Glutamatergic neuron (in vitro differentiated cells): ENCODE results near the gene ERI2. TPM values are rescaled to one million over a fixed set of nuclear protein-coding genes. Genes with fewer than 3 reads are reported as not detected.
"Not testable (repeated sequence)": the region's sequence is repeated elsewhere in the genome, so short reads cannot be mapped to it uniquely, and the experiment has no call there.

Experiments used
- DNase-seq: peaks from one replicate; pipeline ENCODE4 v3.0.0; 2022
- H3K27ac Mint-ChIP-seq: one replicate; pipeline ENCODE4 v1.8.0; 2020; ENCODE audit warnings: mild to moderate bottlenecking, mixed read lengths, inconsistent platforms; ENCODE audit not compliant: unreplicated experiment
- H3K27me3 Mint-ChIP-seq: one replicate; pipeline ENCODE4 v1.8.0; 2020; ENCODE audit warnings: mild to moderate bottlenecking, moderate library complexity, mixed read lengths, inconsistent platforms; ENCODE audit not compliant: unreplicated experiment
- H3K36me3 Mint-ChIP-seq: one replicate; pipeline ENCODE4 v1.8.0; 2020; ENCODE audit warnings: mild to moderate bottlenecking, mixed read lengths, inconsistent platforms; ENCODE audit not compliant: unreplicated experiment
- H3K4me1 Mint-ChIP-seq: one replicate; pipeline ENCODE4 v1.8.0; 2020; ENCODE audit warnings: mild to moderate bottlenecking, low read depth, mixed read lengths, inconsistent platforms; ENCODE audit not compliant: unreplicated experiment
- H3K4me3 Mint-ChIP-seq: one replicate; pipeline ENCODE4 v1.8.0; 2020; ENCODE audit warnings: mild to moderate bottlenecking, mixed read lengths, inconsistent platforms; ENCODE audit not compliant: unreplicated experiment
- H3K9me3 Mint-ChIP-seq: one replicate; pipeline ENCODE4 v1.8.0; 2020; ENCODE audit warnings: mild to moderate bottlenecking, moderate library complexity, mixed read lengths, inconsistent platforms; ENCODE audit not compliant: unreplicated experiment
- total RNA-seq: library from RNA; stranded (reverse); fragmentation: NEBNext Ultra II Directional; extraction: Animal tissue kit (Norgen Biotek cat#: 25700); gene quantifications from one replicate; pipeline ENCODE4 v1.2.1, GENCODE V29; 2021; ENCODE audit not compliant: unreplicated experiment
- TF ChIP-seq, protein P1 (sequence below): fragments of 200-600 bp; sonication (generic); IDR thresholded peaks from one replicate; pipeline ENCODE4 v1.5.0; 2021; ENCODE audit not compliant: partially characterized antibody, unreplicated experiment

The ERI2 gene
- total RNA-seq, 1 donor from 2014 or later, result 14.2 TPM

DNA sequence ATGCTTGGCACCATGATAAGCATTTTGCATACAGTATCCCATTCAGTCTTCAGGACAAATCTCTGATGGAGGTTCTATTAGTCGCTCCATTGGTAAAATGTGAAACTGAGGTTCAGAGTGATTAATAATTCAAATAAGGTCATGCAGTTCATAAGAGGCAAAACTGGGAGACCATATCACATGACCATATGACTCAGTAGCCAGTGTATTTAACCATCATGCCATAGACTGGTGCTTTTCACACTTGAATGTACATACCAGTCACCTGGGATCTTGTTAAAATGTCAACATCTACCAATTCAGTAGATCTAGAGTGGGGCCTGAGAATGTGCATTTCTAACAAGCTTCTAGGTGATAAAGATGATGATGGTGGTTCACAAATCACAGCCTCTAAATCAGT is 38.2 kb downstream of the ERI2 start:
- Mint-ChIP-seq H3K9me3 (peaks cover 1% of the 10 kb centered on the region), H3K4me1 (no peaks in the 10 kb centered on the region), H3K27me3 (no peaks in the 10 kb centered on the region), H3K27ac (no peak overlapping the region), H3K4me3 (no peak overlapping the region), H3K36me3 (no peaks in the 10 kb centered on the region)
- TF ChIP-seq, protein P1, sequence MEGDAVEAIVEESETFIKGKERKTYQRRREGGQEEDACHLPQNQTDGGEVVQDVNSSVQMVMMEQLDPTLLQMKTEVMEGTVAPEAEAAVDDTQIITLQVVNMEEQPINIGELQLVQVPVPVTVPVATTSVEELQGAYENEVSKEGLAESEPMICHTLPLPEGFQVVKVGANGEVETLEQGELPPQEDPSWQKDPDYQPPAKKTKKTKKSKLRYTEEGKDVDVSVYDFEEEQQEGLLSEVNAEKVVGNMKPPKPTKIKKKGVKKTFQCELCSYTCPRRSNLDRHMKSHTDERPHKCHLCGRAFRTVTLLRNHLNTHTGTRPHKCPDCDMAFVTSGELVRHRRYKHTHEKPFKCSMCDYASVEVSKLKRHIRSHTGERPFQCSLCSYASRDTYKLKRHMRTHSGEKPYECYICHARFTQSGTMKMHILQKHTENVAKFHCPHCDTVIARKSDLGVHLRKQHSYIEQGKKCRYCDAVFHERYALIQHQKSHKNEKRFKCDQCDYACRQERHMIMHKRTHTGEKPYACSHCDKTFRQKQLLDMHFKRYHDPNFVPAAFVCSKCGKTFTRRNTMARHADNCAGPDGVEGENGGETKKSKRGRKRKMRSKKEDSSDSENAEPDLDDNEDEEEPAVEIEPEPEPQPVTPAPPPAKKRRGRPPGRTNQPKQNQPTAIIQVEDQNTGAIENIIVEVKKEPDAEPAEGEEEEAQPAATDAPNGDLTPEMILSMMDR, result no peak
- no peak for DNase-seq

DNA sequence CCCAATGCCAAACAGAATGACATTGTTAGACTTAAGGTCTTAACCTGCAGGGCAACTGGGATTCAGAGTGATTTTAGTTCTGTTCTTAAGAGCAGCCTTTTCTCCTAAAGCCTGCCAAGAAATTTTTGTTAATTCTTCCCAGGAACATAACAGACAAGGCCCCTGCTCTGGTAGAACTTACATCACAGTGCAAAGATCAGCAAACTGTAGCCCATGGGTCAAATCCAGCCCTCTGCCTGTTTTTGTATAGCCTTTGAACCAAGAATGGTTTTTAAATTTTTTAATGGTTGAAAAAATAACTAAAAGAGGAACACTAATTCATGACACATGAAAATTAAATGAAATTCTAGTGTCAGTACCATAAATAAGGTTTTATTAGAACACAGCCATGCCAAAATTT is 38.7 kb downstream of the ERI2 start:
- Mint-ChIP-seq H3K36me3 (no peaks in the 10 kb centered on the region), H3K27ac (no peak overlapping the region), H3K4me3 (no peak overlapping the region), H3K9me3 (peaks cover 1% of the 10 kb centered on the region), H3K4me1 (no peaks in the 10 kb centered on the region), H3K27me3 (no peaks in the 10 kb centered on the region)
- no peak for DNase-seq
- TF ChIP-seq, protein P1, result no peak

DNA sequence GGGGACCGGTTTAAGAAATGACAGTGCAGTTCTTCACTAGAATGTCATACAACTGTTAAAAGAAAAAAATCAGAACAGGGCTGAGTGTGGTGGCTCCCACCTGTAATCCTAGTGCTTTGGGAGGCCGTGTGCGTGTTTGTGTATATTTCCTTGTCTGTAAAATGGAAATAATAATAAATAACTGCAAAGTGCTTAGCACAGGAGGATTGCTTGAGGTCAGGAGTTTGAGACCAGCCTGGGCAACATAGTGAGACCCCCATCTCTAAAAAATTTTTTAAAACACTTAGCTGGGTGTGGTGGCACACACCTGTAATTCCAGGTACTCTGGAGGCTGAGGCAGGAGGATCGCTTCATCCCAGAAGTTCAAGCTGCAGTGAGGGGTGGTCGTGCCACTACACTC is 40.0 kb downstream of the ERI2 start:
- H3K9me3 Mint-ChIP-seq, result peaks cover 2% of the 10 kb centered on the region
- no peak overlapping the region for H3K4me3 Mint-ChIP-seq
- TF ChIP-seq, protein P1, result no peak
- H3K36me3 Mint-ChIP-seq, result no peaks in the 10 kb centered on the region
- H3K27ac Mint-ChIP-seq, result no peak overlapping the region
- no peaks in the 10 kb centered on the region for H3K4me1 Mint-ChIP-seq
- no peak for DNase-seq
- H3K27me3 Mint-ChIP-seq, result no peaks in the 10 kb centered on the region

GRCh38 chr16:20765732-20766131 is 40.5 kb downstream of the ERI2 start:
- H3K4me3 Mint-ChIP-seq, result no peak overlapping the region
- no peaks in the 10 kb centered on the region for H3K4me1 Mint-ChIP-seq

GRCh38 chr16:20764448-20764847 is 41.8 kb downstream of the ERI2 start:
- not testable (repeated sequence) for H3K4me1 Mint-ChIP-seq, H3K27me3 Mint-ChIP-seq, H3K9me3 Mint-ChIP-seq, DNase-seq, H3K27ac Mint-ChIP-seq, H3K36me3 Mint-ChIP-seq, H3K4me3 Mint-ChIP-seq

More at GRCh38 chr16:20765732-20766131, 40.5 kb downstream of the ERI2 start:
- DNase-seq, result no peak
- Mint-ChIP-seq H3K36me3 (no peaks in the 10 kb centered on the region), H3K27ac (no peak overlapping the region), H3K27me3 (no peaks in the 10 kb centered on the region), H3K9me3 (peaks cover 2% of the 10 kb centered on the region)
- TF ChIP-seq, protein P1, result no peak
